OCI-LY1 (cell line): Measurements from ENCODE around the gene TTC28.

Experiments used
- H2AFZ ChIP-seq: fragments of 200-600 bp; sonication (generic), shearing (Covaris generic); 2 replicates; pipeline ENCODE4 v1.6.0; 2014; ENCODE audit warnings: antibody characterized with exemption, mild to moderate bottlenecking, low read length
- H3F3A ChIP-seq: fragments of 200-600 bp; sonication (generic), shearing (Covaris generic); 2 replicates; pipeline ENCODE4 v1.6.0; 2014; ENCODE audit warnings: mild to moderate bottlenecking, antibody characterized with exemption, low read length, moderate library complexity; ENCODE audit not compliant: insufficient read depth
- H3K27ac ChIP-seq: fragments of 200-600 bp; sonication (generic); 2 replicates; pipeline ENCODE4 v1.5.1; 2014; ENCODE audit warnings: low read length, mixed run types, mild to moderate bottlenecking, low read depth; ENCODE audit not compliant: poor library complexity, severe bottlenecking
- H3K27me3 ChIP-seq: fragments of 200-600 bp; sonication (generic); 2 replicates; pipeline ENCODE4 v1.6.0; 2014; ENCODE audit warnings: antibody characterized with exemption, mild to moderate bottlenecking, low read length, moderate library complexity; ENCODE audit not compliant: insufficient read depth
- H3K36me3 ChIP-seq: fragments of 200-600 bp; sonication (generic); 2 replicates; pipeline ENCODE4 v1.6.1; 2014; ENCODE audit warnings: mild to moderate bottlenecking, antibody characterized with exemption, low read length, moderate library complexity, mixed read lengths; ENCODE audit not compliant: insufficient read depth
- H3K4me1 ChIP-seq: fragments of 200-600 bp; sonication (generic); 2 replicates; pipeline ENCODE4 v1.5.1; 2014; ENCODE audit warnings: mild to moderate bottlenecking, low read length, moderate library complexity; ENCODE audit not compliant: insufficient read depth, severe bottlenecking
- H3K4me2 ChIP-seq: fragments of 200-600 bp; sonication (generic), shearing (Covaris generic); 2 replicates; pipeline ENCODE4 v1.6.1; 2014; ENCODE audit warnings: low read length
- H3K4me3 ChIP-seq: fragments of 200-600 bp; sonication (generic); 2 replicates; pipeline ENCODE4 v1.5.1; 2014; ENCODE audit warnings: low read length, low read depth, mild to moderate bottlenecking, mixed read lengths; ENCODE audit not compliant: poor library complexity, severe bottlenecking
- H3K79me2 ChIP-seq: fragments of 200-600 bp; shearing (Covaris generic); 2 replicates; pipeline ENCODE4 v1.6.1; 2016; ENCODE audit warnings: mixed run types, low read length, mixed read lengths; ENCODE audit not compliant: insufficient read depth
- H3K9ac ChIP-seq: fragments of 200-600 bp; sonication (generic), shearing (Covaris generic); 2 replicates; pipeline ENCODE4 v1.6.1; 2014; ENCODE audit warnings: mild to moderate bottlenecking, low read length, mixed read lengths
- H3K9me2 ChIP-seq: fragments of 200-600 bp; sonication (generic), shearing (Covaris generic); 2 replicates; pipeline ENCODE4 v1.6.1; 2014; ENCODE audit warnings: low read depth, mild to moderate bottlenecking, low read length, mixed read lengths
- H3K9me3 ChIP-seq: fragments of 200-600 bp; shearing (Covaris generic); 2 replicates; pipeline ENCODE4 v1.6.1; 2014; ENCODE audit warnings: low read length, mixed read lengths
- H4K20me1 ChIP-seq: fragments of 200-600 bp; sonication (generic), shearing (Covaris generic); 2 replicates; pipeline ENCODE4 v1.6.0; 2016; ENCODE audit warnings: mild to moderate bottlenecking, low read length; ENCODE audit not compliant: insufficient read depth
- CTCF ChIP-seq: fragments of 200-600 bp; sonication (generic), shearing (Covaris generic); IDR thresholded peaks from 2 replicates; pipeline ENCODE4 v1.5.1; 2017; ENCODE audit warnings: mild to moderate bottlenecking, antibody characterized with exemption, low read length, moderate library complexity, mixed read lengths
- EZH2 ChIP-seq: fragments of 200-600 bp; sonication (generic), shearing (Covaris generic); IDR thresholded peaks from 2 replicates; pipeline ENCODE4 v1.8.0; 2017; ENCODE audit warnings: borderline replicate concordance, mixed run types, mild to moderate bottlenecking, antibody characterized with exemption, low read length, moderate library complexity, mixed read lengths

Gene TTC28

GRCh38 chr22:28025866-28026575 is 653.6 kb downstream of the TTC28 start:
- no peaks in the 10 kb centered on the region for H3K36me3 ChIP-seq
- no peak overlapping the region for H2AFZ ChIP-seq
- H3K27me3 ChIP-seq, result no peaks in the 10 kb centered on the region
- no peak overlapping the region for H3K9ac ChIP-seq
- H4K20me1 ChIP-seq, result no peaks in the 10 kb centered on the region
- TF ChIP-seq CTCF, result no peak
- TF ChIP-seq EZH2, result no peak
- no peaks in the 10 kb centered on the region for H3F3A ChIP-seq
- no peak overlapping the region for H3K27ac ChIP-seq
- H3K9me3 ChIP-seq, result no peaks in the 10 kb centered on the region
- H3K4me3 ChIP-seq, result no peak overlapping the region
- H3K4me1 ChIP-seq, result no peaks in the 10 kb centered on the region
- H3K79me2 ChIP-seq, result no peaks in the 10 kb centered on the region
- H3K4me2 ChIP-seq, result no peak overlapping the region
- H3K9me2 ChIP-seq, result no peaks in the 10 kb centered on the region

GRCh38 chr22:28025333-28025732 is 654.3 kb downstream of the TTC28 start:
- no peaks in the 10 kb centered on the region for H3K9me2 ChIP-seq
- H3K4me1 ChIP-seq, result no peaks in the 10 kb centered on the region
- H3F3A ChIP-seq, result no peaks in the 10 kb centered on the region
- no peaks in the 10 kb centered on the region for H3K9me3 ChIP-seq
- no peaks in the 10 kb centered on the region for H3K36me3 ChIP-seq
- no peak overlapping the region for H3K4me3 ChIP-seq
- H4K20me1 ChIP-seq, result no peaks in the 10 kb centered on the region
- H3K27ac ChIP-seq, result no peak overlapping the region
- TF ChIP-seq CTCF (no peak), EZH2 (no peak)
- H3K9ac ChIP-seq, result no peak overlapping the region
- no peaks in the 10 kb centered on the region for H3K79me2 ChIP-seq
- no peak overlapping the region for H3K4me2 ChIP-seq
- no peak overlapping the region for H2AFZ ChIP-seq
- H3K27me3 ChIP-seq, result no peaks in the 10 kb centered on the region

GRCh38 chr22:28024422-28024888 is 655.2 kb downstream of the TTC28 start:
- no peaks in the 10 kb centered on the region for H4K20me1 ChIP-seq
- H3K9me3 ChIP-seq, result no peaks in the 10 kb centered on the region
- no peaks in the 10 kb centered on the region for H3F3A ChIP-seq
- H3K36me3 ChIP-seq, result no peaks in the 10 kb centered on the region
- no peaks in the 10 kb centered on the region for H3K9me2 ChIP-seq
- H3K4me1 ChIP-seq, result no peaks in the 10 kb centered on the region
- H2AFZ ChIP-seq, result no peak overlapping the region
- H3K79me2 ChIP-seq, result no peaks in the 10 kb centered on the region
- H3K4me3 ChIP-seq, result no peak overlapping the region
- H3K9ac ChIP-seq, result no peak overlapping the region
- no peaks in the 10 kb centered on the region for H3K27me3 ChIP-seq
- H3K4me2 ChIP-seq, result no peak overlapping the region
- no peak overlapping the region for H3K27ac ChIP-seq
- no peak for TF ChIP-seq EZH2
- TF ChIP-seq CTCF, result no peak
